CD4-positive, alpha-beta T cell treated with Interleukin-15 for 1 hour (primary cell): ENCODE measurements around the gene SPATS2L.

Experiments used
- DNase-seq: peaks from one replicate; pipeline ENCODE4 v3.0.0-alpha.2; 2020

SPATS2L gene, protein sequence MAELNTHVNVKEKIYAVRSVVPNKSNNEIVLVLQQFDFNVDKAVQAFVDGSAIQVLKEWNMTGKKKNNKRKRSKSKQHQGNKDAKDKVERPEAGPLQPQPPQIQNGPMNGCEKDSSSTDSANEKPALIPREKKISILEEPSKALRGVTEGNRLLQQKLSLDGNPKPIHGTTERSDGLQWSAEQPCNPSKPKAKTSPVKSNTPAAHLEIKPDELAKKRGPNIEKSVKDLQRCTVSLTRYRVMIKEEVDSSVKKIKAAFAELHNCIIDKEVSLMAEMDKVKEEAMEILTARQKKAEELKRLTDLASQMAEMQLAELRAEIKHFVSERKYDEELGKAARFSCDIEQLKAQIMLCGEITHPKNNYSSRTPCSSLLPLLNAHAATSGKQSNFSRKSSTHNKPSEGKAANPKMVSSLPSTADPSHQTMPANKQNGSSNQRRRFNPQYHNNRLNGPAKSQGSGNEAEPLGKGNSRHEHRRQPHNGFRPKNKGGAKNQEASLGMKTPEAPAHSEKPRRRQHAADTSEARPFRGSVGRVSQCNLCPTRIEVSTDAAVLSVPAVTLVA

DNA sequence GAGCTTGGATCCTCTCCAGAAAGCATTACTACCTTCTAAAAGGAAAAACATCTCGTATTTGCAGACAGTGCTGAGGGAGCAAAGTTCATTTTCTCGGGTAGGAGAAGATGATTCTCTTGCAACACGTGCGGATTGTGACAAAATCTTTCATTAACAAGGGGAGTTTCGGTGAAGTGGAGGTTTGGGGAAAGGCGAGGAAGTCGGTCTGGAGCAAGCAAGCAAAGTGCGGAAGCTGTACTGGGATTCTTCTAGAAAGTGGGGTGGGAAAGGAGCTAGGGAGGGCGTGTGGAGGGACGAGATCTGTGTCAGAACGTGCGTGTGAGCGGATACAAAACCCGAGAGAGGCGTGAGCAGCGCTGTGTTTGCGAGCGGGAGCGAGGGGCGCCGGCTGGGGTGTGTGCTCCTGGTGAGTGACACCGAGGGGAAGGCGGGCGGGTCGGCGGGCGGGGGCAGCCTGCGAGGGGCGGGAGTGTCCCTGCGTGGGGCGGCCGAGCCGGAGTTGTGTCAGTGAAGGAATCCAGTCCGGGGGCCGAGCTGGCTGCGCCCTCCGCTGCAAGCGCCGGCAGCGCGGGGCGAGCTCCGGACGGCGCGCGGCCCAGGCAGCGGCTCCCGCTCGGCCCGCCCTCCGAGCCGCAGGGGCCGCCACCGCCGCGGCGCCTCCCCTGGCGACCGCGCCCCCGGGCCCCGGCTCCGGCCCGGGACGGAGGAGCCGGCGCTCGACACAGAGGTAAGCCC is at the start of gene SPATS2L:
Gene SPATS2L, plus strand, starts transcription at position 498 of the 735 bp plus-strand sequence. CDS start 82,552 bp downstream, outside the sequence.
- DNase-seq, result no peak

DNA sequence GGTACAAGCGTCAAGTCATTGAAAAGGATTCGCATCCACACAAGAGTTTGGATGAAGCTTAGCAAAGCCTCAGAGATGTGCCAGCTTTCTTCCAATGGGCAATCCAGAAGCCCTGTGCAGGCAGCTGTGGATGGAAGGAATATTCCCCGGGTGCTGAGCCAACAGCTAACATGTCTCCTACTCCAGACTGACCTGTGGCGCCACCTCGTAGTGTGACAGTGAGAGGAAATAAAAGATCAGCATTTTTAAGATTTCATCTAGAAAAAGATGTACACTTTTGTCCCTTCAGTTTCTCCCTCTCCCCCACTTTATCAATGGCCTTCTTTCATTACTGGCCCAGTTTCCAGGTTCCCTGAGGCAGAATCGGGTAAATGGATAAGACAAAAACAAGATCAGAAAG is 48.9 kb upstream of the SPATS2L start:
- DNase-seq, result no peak

DNA sequence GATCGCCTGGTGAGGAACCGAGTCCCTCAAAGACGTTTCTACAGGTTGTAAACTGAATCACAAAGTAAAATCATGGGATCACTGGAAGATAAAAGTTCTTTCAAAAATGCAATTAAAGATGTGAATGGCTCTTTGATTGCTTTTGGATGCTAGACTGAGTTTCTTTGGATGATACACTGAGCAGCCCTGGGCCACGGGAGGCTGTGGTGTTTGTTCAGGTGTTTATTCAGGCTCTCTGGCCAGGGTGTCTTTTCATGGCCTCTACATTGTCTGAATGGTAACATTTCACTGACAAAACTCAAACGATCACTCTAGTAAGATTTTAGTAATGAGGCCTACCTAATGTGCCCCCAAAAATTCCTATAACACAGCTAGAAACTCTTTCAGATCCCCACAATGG is 48.4 kb upstream of the SPATS2L start:
- DNase-seq, result no peak

DNA sequence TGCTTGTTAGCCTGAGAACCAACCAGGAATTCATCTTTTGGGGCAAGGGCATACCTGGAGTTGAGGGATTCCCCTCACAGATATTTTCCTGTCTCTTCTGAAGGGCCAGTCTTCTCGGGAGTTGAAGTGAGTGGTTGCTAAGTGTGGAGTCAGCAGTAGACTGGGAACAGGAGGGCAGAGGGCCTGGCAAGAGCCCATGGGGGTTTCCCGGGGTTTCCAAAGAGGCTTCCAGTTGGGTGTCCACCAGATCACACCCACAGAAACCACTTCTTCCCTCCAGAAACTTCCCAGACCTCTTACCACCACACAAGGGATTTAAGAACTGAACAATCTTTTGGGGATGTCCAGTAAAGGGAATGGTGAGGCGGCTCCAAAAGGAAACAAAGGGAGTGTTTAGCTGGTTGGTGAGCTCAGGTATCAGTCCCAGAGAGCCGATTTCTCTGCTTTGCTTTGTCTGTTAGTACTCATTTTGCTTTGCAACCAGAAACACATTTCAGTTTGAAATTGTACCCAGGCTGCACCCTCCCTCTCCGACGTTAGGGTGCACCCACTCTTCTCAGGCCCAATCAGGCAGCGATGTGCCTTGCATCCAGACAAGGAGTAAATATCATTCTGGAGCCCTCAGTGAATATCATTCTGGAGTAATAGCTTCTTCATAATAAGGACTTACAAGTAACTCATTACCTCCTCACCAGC is 47.5 kb upstream of the SPATS2L start:
- DNase-seq, result no peak

DNA sequence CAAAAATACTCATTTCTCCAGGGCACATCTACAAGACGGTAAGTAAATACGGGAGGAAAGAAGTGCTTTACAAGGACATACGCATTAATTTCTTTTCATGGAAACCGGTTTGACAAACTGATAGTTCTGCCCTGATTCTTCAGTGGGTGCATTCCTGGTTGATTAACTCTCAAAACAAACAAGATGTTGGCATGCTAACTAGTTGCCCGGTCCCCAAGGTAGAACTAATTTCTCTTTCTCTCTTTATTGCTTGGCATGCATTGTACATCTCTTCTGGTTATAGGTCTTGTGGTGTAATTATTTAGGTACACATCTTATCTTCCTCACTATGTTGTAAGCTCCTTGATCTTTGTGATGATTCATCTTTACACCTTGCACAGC is 46.9 kb upstream of the SPATS2L start:
- DNase-seq, result no peak

DNA sequence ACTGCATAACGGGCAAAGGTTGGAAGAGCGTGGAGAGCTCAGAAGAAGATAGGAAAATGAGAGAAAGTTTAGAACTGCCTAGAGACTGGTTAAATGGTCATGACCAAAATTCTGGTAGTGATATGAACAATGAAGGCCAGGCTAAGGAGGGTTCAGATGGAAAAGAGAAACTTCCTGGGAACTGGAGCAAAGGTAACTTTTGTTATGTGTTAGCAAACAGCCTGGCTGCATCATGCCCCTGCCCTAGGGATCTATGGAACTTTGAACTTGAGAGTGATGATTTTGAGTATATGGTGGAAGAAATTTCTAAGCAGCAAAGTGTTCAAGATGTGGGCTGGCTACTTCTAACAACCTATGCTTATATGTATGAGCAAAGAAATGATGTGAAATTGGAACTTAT is 44.4 kb upstream of the SPATS2L start:
- DNase-seq, result no peak

DNA sequence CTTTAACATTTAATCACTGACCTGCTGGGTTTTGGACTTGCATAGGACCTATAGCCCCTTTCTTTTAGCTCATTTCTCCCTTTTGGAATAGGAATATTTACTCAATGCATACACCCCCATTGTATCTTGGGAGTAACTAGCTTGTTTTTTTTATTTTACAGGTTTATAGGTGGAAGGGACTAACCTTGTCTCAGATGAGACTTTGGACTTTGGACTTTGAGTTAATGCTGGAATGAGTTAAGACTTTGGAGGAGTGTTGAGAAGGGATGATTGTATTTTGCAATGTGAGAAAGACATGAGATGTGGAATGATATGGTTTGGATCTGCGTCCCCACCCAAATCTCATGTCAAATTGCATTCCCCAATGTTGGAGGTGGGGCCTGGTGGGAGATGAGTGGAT is 43.2 kb upstream of the SPATS2L start:
- no peak for DNase-seq

DNA sequence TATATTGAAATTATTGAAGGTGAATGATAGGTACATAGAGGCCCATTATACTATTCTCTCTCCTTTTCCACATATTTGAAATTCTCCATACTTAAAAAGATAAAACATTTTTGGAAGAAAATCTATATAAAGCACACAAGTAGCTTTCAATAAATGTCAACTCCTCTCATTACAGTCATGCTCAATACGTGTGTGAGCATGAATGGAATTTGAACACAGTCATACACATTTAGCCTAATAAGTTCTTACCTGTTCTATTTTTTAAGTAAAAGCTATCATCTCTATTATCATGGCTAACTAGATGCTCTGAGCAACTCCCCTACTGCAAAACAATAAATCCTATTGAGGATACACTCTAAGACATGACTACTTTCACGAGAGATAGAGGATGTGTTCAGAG is 41.9 kb upstream of the SPATS2L start:
- DNase-seq, result no peak

DNA sequence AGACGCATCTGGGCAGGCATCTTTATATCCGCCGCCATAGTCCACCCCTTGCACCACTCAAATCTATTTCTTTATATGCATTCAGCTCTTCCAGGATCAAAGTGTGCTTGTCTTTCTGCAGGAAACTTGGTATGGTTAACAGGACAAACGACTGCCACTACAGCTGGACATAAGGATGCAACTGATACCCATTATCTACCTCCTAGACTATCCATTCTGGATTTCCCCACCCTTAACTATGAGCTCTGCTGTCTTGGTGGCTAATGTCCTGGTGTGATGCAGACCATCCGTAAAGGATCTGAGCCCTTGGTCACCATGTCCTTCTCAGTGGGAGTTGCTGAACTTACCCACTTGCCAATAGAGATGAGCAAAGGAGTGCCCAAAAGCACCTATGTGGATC is 40.1 kb upstream of the SPATS2L start:
- DNase-seq, result no peak

DNA sequence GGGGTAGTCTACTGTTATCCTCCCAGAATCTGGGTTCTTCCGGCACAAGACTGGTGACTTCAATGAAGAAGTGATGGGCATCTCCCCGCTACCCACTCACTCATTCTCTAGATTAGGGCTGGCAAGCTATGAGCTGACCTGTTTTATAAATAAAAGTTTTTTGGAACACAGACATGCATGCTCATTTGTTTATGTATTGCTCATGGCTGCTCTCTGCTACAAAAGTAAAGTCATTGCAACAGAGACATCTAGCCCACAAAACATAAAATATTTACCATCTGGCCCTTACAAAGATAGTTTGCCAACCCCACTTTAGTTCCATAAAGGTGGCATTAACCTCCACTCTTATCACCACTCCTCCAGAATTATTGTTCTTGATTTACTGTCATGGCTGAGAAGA is 39.1 kb upstream of the SPATS2L start:
- DNase-seq, result no peak

DNA sequence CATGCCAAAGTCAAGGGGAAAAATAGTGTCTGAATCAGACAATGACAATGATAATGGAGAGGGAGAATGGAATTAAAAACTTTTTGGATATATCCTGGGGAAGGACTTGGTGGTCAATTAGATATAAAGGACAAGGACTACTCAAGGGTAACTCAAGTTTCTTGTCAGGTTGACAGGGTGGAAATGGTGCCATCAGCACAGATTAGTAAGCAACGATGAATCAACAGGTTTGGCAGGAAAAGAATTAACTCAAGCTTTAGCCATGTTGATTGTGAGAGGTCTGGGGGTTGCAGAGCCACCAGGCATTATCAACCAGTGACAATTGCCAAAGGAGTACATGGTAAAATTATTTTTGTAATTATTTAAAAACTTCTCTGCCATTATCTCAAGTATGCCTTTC is 35.8 kb upstream of the SPATS2L start:
- no peak for DNase-seq

DNA sequence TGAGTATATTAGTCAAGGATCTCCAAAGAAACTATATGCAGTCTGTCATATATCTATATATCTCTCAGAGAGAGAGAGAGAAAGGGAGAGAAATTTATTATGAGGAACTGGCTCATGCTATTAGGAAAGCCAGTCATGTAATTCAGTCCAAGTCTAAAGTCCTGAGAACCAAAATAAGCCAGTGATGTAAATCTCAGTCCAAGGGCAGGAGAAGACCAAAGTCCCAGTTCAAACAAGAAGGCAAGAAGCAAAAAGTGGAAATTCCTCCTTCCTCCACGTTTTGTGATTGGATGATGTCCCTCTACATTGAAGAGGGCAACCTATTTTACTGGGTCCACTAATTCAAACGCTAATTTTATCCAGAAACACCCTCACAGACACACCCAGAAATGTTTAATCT is 34.2 kb upstream of the SPATS2L start:
- no peak for DNase-seq

DNA sequence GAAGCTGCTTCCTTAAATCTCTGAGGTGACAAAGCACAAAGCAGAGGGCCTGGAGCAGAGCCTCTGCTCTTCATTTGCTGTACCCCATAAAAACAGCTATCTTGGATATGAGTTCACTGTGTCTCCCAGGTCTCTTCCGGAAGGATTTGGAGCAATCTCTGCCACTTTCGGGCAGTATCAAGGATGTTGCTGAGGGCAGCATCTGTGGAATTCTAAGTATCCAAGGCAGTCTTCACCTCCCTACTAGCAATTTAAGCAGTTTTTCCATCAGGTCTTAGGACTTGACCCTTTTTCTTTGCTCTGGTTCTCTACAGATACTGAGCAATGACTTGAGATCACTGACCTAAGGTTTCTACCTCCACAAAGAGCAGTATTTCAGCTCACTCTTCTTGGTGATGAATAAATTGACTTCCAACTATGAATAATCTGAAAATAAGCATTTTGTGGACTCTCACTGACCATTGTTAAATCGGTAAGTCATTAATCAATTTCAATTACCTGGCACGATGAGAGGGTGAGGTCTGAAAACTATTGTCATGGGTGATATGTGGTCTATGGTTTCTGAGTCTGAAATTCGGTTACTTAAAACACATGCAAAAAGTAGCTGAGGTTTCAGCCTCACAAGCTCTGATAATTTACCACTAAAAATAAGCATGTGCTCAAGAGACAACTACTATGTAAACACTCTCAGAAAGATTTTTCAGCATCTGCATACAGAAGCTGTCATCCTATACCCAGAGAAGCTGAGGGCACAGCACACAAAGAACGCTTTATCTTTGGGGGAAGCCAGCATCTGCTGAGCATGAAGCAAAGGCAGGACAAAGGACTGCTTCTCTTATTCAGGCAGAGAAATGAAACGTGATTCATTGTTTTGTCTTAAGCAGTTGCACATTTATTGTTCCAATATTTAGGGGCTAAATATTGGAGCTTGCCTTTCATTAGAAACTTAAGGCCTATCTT is 32.1 kb upstream of the SPATS2L start:
- DNase-seq, result no peak

DNA sequence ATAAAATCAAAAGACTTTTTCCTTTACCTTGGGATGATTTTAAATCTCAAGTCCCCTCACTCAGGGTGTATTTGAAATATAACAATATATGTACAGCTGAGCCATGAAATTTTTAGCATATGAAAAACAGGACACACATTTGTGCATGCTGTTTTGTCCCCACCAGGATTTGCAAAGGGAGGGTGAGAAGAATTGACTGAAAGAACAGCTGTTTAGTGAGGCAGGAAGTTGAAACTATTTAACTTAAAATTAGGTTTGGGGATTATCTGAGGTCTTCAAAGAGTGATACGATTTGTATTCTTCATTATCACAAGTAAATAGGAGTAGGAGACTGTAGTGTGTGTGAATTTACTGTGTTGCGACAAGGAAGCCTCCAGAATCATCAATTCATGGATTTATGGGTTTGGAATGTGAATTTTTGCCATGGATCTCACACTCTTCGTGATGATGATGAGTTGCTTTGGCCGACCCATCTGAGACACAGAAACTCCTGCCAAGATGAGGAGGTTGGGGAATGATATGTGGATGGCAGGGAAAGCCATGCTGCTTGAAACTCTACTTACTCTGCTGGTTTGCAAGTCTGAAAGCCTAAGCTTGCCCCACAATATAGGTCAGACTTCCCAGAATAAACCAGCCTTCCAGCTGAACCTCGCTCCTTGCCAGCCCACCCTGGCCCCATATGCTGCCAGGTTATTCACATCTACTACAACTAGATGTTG is 31.0 kb upstream of the SPATS2L start:
- DNase-seq, result no peak

DNA sequence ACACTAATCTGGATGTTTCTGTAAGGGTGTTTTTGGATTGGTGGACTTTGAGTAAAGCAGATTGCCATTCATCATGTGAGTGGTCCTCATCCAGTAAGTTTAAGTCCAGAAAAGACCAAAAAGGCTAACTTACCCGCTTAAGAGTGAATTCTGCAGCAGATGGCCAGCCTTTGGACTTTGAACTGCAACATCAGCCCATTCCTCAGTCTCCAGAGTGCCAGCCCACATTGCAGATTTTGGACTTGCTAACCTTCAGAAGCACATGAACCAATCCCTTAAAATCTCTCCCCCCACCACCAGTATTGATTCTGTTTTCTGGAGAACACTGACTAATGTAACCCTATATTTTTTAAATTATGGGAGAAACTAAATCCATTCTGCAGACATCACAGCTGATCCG is 30.0 kb upstream of the SPATS2L start:
- DNase-seq, result no peak

DNA sequence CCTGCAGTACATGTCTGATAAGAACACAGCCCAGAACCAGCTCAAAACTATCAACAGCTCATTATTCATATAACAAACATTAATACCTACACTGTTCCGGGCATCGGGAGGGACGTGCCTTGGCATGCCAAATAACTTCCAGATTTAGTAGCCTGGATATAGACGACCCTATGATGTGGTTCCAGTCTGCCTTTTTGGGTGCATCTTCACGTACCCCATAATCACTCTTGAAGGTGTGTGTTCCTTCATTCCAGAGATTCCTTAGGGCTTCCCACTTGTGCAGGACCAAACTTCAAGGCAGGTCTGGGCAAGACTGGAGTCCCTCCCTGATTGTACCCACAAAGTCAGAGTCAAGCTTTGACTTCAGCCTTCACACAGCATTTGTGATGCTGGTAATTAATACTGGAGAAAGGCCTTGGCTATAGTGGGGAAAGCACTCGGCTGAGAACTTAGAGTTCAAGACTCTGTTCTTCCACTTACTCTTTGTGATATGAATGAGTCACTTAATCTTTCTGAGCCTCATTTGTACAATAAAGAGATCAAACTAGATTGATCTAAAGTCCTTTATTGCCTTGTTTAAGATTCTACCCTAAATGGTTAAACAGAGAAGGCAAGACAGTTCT is 27.7 kb upstream of the SPATS2L start:
- DNase-seq, result no peak

DNA sequence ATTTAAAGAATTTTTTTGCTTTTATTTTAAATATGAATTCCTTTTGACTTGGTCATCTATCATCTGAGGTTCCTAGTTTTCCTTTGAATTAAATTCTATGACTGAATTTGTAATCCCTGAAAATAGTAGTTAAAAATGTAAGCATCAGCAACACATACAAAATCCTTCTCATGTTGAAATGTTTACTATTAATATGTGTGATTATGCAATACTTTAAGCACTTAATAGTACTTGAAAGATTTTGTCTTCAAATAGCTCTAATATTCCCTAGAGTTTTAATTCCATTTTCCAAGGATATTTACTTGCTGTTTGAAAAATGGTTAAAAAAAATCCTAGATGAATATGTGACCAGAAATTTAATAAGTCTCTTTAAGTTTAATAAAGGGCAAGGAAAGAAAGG is 26.6 kb upstream of the SPATS2L start:
- no peak for DNase-seq

DNA sequence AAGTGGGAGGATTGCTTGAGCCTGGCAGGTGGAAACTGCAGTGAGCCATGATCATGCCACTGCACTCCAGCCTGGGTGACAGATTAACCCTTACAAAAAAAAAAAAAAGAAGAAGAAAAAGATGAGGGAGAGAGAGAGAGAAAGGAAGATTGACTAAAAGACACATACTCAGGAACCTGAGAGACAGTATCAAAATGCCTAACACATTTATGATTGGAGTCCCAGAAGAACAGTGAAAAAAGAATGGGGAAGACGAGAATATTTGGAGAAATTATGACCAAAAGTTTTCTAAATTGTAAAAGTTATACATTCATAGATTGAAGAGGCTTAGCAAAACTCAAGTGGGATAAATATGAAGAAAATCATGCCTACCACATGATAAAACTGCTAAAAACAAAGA is 19.9 kb upstream of the SPATS2L start:
- DNase-seq, result no peak

DNA sequence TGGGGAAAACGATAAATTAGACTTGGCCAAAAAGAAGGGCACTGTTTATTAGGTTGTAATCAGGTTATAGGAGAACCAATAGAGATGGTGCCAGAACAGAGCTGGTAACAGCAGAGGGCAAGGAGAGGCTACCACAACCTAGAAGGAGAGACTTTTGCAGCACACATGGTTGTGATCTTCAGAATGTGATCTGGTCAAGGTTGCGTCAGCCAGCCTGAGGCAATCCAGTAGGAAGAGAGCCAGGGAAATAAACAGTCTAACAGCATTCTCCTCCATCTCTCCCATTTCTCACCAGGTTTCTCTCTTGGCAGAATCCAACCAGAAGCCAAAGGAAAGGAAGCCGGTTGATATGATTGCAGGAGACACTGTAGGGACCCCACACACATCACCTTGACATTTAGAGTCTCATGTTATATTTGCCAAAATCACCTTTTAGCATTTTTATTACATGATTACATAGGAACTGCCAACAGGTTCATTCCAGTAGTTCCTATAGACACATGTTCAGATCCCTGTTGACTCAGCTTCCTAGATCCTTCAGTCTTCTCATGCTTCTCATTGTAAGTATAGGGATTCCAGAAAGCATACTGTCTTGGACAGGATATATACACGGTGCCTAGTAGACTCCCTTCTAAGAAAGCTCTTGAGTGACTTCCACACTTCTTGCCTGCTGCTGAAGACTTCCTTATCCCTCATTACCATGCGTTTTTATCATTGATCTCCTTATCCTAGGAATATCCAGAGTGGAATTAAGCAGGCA is 17.6 kb upstream of the SPATS2L start:
- DNase-seq, result no peak

DNA sequence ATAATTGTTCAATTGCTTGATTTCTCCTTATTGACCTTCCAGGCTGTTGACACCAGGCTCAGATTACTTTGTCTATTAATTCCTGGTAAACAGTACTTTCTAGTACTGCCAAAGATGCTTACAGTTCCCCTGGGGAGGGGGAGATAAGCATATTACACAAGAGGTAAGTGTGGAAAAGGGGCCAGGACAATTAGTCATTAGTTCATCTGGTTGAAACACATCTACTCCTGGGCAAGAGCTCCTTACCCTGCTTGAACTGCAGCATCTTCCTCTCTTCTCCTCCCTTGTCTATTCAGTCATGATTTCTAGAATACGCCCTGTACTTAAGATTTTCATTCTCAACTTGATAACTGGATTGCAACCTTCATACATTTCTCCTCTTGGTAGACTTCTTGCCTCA is 10.4 kb upstream of the SPATS2L start:
- no peak for DNase-seq
